Thyroid gland (tissue), 4 donors: ENCODE results near the gene HPCAL1. TPM values are rescaled to one million over a fixed set of nuclear protein-coding genes. Genes with fewer than 3 reads are reported as not detected.

Experiments
- DNase-seq, 2 donors: peaks; one replicate each; pipeline ENCODE4 v3.0.0-alpha.2; 2019
- H3K27ac ChIP-seq, 3 donors: fragments of 200-600 bp; sonication (generic); 1 replicate in 2 of 3; 2 replicates in 1 of 3; pipeline ENCODE4 v1.5.1; 2016 to 2019; ENCODE audit warnings: mild to moderate bottlenecking in 1 of 3, moderate library complexity in 1 of 3
- H3K27me3 ChIP-seq: fragments of 200-600 bp; sonication (generic); one replicate; pipeline ENCODE4 v1.5.1; 2019
- H3K36me3 ChIP-seq, 2 donors: fragments of 200-600 bp; sonication (generic); one replicate each; pipeline ENCODE4 v1.5.1; 2016 to 2019
- H3K4me1 ChIP-seq, 2 donors: fragments of 200-600 bp; sonication (generic); one replicate each; pipeline ENCODE4 v1.5.1; 2017 to 2019
- H3K4me3 ChIP-seq, 3 donors: fragments of 200-600 bp; sonication (generic); replicated peaks in 1 of 3; 1 replicate in 2 of 3; 2 replicates in 1 of 3; pipeline ENCODE4 v1.5.1; 2016; ENCODE audit warnings: mild to moderate bottlenecking in 1 of 3
- H3K9me3 ChIP-seq: fragments of 200-600 bp; sonication (generic); one replicate; pipeline ENCODE4 v1.5.1; 2017
- POLR2A ChIP-seq, 2 donors: fragments of 450-650 bp; IDR thresholded peaks; one replicate each; pipeline ENCODE4 v1.6.1; 2017; ENCODE audit warnings: antibody characterized with exemption in 2 of 2, mild to moderate bottlenecking in 2 of 2, moderate library complexity in 1 of 2
- WGBS, 2 donors: methylation state at CpG; one replicate each; pipeline ENCODE4 v1.1.5; 2017; 5-methylcytosine and 5-hydroxymethylcytosine counted together
- intact Hi-C: fragments of 100-400 bp; cut with DNase I; formaldehyde crosslinking; loops from one replicate; pipeline ENCODE4 v1.15.1; 2023
- total RNA-seq, 4 donors: library from RNA; depleted of rRNA; stranded (reverse); fragments of >200 nt; gene quantifications; one replicate each; pipeline ENCODE4 v1.2.3, GENCODE V29; 2016
- TF ChIP-seq, protein P1 (sequence below), 6 experiments: fragments of 200-600 bp in 3 of 6; fragments of 450-650 bp in 3 of 6; sonication (generic) in 3 of 6; IDR thresholded peaks; one replicate each; pipeline ENCODE4 v1.5.1; 2016 to 2019; ENCODE audit warnings: antibody characterized with exemption in 6 of 6, mild to moderate bottlenecking in 2 of 6, inconsistent platforms in 1 of 6, moderate library complexity in 1 of 6

HPCAL1 gene
- total RNA-seq, 4 donors from 2014 or later: 39.9 to 84.2 (median 64.8) TPM

DNA sequence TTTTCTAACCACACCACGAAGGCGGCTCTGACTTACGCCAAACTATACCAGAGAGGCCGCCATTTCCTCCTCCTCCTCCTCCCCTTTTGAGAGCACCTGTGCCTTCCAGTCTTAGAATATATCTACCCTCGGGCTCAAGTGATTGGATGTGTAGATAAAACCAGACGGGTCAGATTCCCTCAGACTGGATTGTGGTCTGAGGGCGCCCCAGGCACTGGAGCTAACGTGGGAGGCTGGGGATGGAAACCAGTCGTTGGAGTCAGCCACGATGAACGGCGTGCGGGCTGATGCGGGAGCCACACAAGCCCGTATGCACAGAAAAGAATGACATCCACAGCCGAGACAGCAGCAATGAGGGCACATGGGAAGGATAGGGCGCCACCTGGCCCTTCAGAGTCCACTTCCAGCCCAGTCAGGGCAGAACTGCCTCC is 157.7 kb downstream of the HPCAL1 start:
- intact Hi-C loops: no loop called here
- Histone ChIP-seq H3K27me3 (no peaks in the 10 kb centered on the region), H3K9me3 (no peaks in the 10 kb centered on the region), H3K4me1 (peaks cover 5 to 9% of the 10 kb centered on the region in 2 donors), H3K27ac (no peak overlapping the region), H3K36me3 (no peaks in the 10 kb centered on the region), H3K4me3 (no peak overlapping the region)
- TF ChIP-seq, protein P1, sequence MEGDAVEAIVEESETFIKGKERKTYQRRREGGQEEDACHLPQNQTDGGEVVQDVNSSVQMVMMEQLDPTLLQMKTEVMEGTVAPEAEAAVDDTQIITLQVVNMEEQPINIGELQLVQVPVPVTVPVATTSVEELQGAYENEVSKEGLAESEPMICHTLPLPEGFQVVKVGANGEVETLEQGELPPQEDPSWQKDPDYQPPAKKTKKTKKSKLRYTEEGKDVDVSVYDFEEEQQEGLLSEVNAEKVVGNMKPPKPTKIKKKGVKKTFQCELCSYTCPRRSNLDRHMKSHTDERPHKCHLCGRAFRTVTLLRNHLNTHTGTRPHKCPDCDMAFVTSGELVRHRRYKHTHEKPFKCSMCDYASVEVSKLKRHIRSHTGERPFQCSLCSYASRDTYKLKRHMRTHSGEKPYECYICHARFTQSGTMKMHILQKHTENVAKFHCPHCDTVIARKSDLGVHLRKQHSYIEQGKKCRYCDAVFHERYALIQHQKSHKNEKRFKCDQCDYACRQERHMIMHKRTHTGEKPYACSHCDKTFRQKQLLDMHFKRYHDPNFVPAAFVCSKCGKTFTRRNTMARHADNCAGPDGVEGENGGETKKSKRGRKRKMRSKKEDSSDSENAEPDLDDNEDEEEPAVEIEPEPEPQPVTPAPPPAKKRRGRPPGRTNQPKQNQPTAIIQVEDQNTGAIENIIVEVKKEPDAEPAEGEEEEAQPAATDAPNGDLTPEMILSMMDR (IDR thresholded peaks at IDR 0.05): no peak
- TF ChIP-seq POLR2A (IDR thresholded peaks at IDR 0.05): no peak
- WGBS, 2 donors: 86 to 89% methylated on average over 17 of the region's 17 CpGs
- no peak for DNase-seq

DNA sequence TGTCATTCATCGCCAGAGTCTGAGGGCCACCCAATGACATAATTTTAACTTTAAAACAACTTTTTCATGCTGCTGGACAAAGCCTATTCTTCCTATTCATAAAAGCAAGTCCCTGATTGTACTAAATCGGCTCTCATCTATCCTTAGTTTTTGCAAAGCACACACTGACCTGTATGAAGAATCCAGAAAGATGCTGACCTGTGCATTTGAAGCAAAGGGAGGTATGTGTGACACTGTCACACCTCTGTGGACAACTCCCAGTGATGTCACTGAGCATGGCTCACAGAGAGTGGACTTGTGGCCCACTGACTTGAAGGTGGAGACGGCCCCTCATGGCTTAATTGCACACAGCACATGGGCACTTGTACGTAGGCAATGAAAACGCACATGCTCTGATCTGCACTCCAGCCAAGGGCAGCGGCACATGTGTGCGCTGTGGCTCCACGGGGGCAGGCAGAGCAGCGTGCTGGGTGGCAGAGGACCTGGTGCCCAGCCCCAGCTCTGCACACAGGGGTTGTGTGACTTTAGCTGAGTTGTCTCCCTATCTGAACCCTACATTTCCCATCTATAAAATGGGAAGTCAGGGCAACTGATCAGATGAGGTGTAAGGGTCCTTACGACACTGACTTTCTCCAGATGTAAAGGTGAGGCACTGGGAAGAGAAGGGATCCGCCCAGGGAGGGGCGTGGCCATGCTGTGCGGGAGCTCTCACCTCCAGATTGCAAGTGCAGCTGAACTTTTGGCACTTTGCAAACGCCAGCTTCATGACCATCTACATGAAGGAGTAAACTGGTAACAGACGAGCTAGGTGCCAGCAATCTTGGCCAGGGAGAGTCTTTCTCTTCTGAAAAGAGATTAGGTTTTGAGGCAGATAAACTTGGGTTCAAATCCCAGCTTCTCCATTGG is 159.7 kb downstream of the HPCAL1 start:
- Histone ChIP-seq H3K4me3 (no peak overlapping the region), H3K27ac (no peak overlapping the region), H3K9me3 (no peaks in the 10 kb centered on the region), H3K36me3 (no peaks in the 10 kb centered on the region), H3K4me1 (peaks cover 3 to 9% of the 10 kb centered on the region in 2 donors), H3K27me3 (no peaks in the 10 kb centered on the region)
- no peak for TF ChIP-seq POLR2A (IDR thresholded peaks at IDR 0.05)
- TF ChIP-seq, protein P1 (IDR thresholded peaks at IDR 0.05): no peak
- DNase-seq: peak in 1 of 2 donors; percentile 17
- 42 to 59% methylated on average over 8 to 15 of the region's 15 CpGs for WGBS, 2 donors
- intact Hi-C loops: no loop called here

- no peak overlapping the region for H3K4me3 ChIP-seq
- no peaks in the 10 kb centered on the region for H3K36me3 ChIP-seq
- DNase-seq: no peak
- no peak overlapping the region for H3K27ac ChIP-seq
- no peaks in the 10 kb centered on the region for H3K9me3 ChIP-seq
- H3K4me1 ChIP-seq: no peaks in the 10 kb centered on the region
- TF ChIP-seq, protein P1 (IDR thresholded peaks at IDR 0.05): no peak
- TF ChIP-seq POLR2A (IDR thresholded peaks at IDR 0.05): no peak
- WGBS, 2 donors: 94% methylated on average over 5 of the region's 5 CpGs
- no peaks in the 10 kb centered on the region for H3K27me3 ChIP-seq
- intact Hi-C loops: no loop called here
Observed at GRCh38 chr2:10465910-10466309, 163.2 kb downstream of the HPCAL1 start.

GRCh38 chr2:10466801-10467200 is 164.1 kb downstream of the HPCAL1 start:
- DNase-seq: no peak
- Histone ChIP-seq H3K9me3 (no peaks in the 10 kb centered on the region), H3K4me3 (no peak overlapping the region), H3K4me1 (no peaks in the 10 kb centered on the region), H3K36me3 (no peaks in the 10 kb centered on the region), H3K27me3 (no peaks in the 10 kb centered on the region), H3K27ac (no peak overlapping the region)
- WGBS, 2 donors: 86 to 88% methylated on average over 8 to 11 of the region's 11 CpGs
- TF ChIP-seq, protein P1 (IDR thresholded peaks at IDR 0.05): no peak
- TF ChIP-seq POLR2A (IDR thresholded peaks at IDR 0.05): no peak
- intact Hi-C loops: no loop called here

DNA sequence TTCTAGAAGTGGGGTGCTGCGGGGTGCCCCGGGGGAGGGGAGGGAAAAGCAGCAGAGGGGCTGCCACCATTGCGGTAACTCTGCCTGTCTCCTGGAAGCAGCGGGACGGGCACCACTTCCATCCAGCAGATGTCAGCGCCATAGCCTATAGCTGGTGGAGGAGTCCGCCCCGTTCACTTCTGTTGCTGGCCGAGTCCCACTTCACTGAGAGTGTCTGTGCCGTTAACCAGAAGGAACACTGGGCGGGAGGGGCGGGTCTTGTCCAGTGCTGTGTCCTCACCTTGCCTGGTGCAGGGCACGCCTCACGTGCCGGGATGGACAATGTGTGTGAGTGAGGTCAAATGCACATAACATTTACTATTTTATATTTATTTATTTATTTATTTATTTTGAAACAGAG is 164.7 kb downstream of the HPCAL1 start:
- TF ChIP-seq POLR2A (IDR thresholded peaks at IDR 0.05): no peak
- TF ChIP-seq, protein P1 (IDR thresholded peaks at IDR 0.05): no peak
- no peaks in the 10 kb centered on the region for H3K4me1 ChIP-seq
- WGBS, 2 donors: 67 to 70% methylated on average over 7 to 15 of the region's 15 CpGs
- no peaks in the 10 kb centered on the region for H3K36me3 ChIP-seq
- no peaks in the 10 kb centered on the region for H3K27me3 ChIP-seq
- H3K27ac ChIP-seq: no peak overlapping the region
- no peak for DNase-seq
- intact Hi-C loops: no loop called here
- no peak overlapping the region for H3K4me3 ChIP-seq
- no peaks in the 10 kb centered on the region for H3K9me3 ChIP-seq
